Osteocyte (in vitro differentiated cells): ENCODE measurements around the gene PPP1CA. TPM values are rescaled to one million over a fixed set of nuclear protein-coding genes. Genes with fewer than 3 reads are reported as not detected.

Source experiments
- DNase-seq: peaks from one replicate; pipeline ENCODE4 v3.0.0; 2021; ENCODE audit warnings: mixed read lengths; ENCODE audit not compliant: unreplicated experiment; ENCODE audit errors: extremely low spot score
- H3K27ac Mint-ChIP-seq: one replicate; pipeline ENCODE4 v1.8.0; 2021; ENCODE audit warnings: mild to moderate bottlenecking, mixed read lengths; ENCODE audit not compliant: unreplicated experiment
- H3K27me3 Mint-ChIP-seq: one replicate; pipeline ENCODE4 v1.8.0; 2021; ENCODE audit warnings: mixed read lengths; ENCODE audit not compliant: unreplicated experiment
- H3K36me3 Mint-ChIP-seq: one replicate; pipeline ENCODE4 v1.8.0; 2021; ENCODE audit warnings: mixed read lengths; ENCODE audit not compliant: unreplicated experiment
- H3K4me1 Mint-ChIP-seq: one replicate; pipeline ENCODE4 v1.8.0; 2021; ENCODE audit warnings: mixed read lengths; ENCODE audit not compliant: unreplicated experiment
- H3K4me3 Mint-ChIP-seq: one replicate; pipeline ENCODE4 v1.8.0; 2021; ENCODE audit warnings: mild to moderate bottlenecking, moderate library complexity, mixed read lengths; ENCODE audit not compliant: unreplicated experiment
- H3K9me3 Mint-ChIP-seq: one replicate; pipeline ENCODE4 v1.8.0; 2021; ENCODE audit warnings: mixed read lengths; ENCODE audit not compliant: unreplicated experiment
- total RNA-seq: library from RNA; stranded (reverse); gene quantifications from 2 replicates; pipeline ENCODE4 v1.2.1, GENCODE V29; 2021
- TF ChIP-seq, protein P1 (sequence below): fragments of 200-600 bp; sonication (generic); IDR thresholded peaks from 2 replicates; pipeline ENCODE4 v1.5.0; 2021; ENCODE audit warnings: antibody characterized with exemption, mild to moderate bottlenecking, moderate library complexity

PPP1CA gene
- total RNA-seq, 1 donor from 2014 or later = 140 TPM

DNA sequence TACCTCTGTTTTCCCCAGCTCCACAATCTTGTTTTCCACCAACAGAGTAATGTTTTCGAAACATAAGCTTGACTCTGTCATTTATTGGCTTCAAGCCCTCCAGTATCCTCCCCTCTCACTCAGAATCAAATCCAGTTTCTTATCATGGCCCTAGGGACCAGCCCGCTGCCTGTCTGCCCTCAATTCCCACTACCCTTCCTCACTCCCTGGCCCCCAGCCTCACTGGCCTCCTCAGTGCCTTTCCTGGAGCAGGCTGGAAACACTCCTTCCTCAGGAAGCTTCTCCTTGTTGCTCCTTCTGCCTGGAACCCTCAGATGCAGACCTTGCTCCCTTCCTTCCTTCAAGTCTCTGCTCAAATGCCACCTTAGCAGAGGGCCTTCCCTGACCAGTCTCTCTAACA lies 52.2 kb downstream of the PPP1CA start:
- no peak for DNase-seq
- Mint-ChIP-seq H3K27me3 (no peaks in the 10 kb centered on the region), H3K9me3 (no peaks in the 10 kb centered on the region), H3K36me3 (no peaks in the 10 kb centered on the region), H3K4me1 (peaks cover 46% of the 10 kb centered on the region), H3K27ac (no peak overlapping the region), H3K4me3 (no peak overlapping the region)
- TF ChIP-seq, protein P1, sequence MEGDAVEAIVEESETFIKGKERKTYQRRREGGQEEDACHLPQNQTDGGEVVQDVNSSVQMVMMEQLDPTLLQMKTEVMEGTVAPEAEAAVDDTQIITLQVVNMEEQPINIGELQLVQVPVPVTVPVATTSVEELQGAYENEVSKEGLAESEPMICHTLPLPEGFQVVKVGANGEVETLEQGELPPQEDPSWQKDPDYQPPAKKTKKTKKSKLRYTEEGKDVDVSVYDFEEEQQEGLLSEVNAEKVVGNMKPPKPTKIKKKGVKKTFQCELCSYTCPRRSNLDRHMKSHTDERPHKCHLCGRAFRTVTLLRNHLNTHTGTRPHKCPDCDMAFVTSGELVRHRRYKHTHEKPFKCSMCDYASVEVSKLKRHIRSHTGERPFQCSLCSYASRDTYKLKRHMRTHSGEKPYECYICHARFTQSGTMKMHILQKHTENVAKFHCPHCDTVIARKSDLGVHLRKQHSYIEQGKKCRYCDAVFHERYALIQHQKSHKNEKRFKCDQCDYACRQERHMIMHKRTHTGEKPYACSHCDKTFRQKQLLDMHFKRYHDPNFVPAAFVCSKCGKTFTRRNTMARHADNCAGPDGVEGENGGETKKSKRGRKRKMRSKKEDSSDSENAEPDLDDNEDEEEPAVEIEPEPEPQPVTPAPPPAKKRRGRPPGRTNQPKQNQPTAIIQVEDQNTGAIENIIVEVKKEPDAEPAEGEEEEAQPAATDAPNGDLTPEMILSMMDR = no peak

DNA sequence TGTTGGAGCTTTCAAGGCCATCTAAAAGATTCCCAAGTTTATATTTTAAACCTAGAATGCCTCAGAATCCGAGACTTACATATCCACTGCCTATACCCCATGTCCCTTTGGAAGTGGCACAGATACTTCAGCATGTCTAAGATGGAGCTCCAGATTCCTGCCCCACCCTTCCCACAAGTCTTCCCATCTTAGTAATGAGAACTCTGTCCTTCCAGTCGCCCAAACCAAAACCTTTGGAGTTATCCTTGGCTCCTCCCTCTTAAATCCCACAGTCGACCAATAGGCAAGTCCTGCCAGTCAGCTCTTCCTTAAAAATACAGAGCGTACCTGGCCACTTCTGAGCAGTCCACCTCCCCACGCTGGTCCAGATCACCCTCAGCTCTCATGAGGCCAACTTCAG lies 52.6 kb downstream of the PPP1CA start:
- Mint-ChIP-seq H3K4me3 (no peak overlapping the region), H3K27ac (no peak overlapping the region), H3K36me3 (no peaks in the 10 kb centered on the region), H3K9me3 (no peaks in the 10 kb centered on the region), H3K27me3 (no peaks in the 10 kb centered on the region), H3K4me1 (peaks cover 42% of the 10 kb centered on the region)
- TF ChIP-seq, protein P1 = no peak
- DNase-seq = no peak

Other genes starting within 250 kb of the PPP1CA start
- 41.5 and 45.0 TPM in 2 replicates for gene GRK2, start 135.4 kb downstream of the PPP1CA start, total RNA-seq
- 54.3 and 56.2 TPM in 2 replicates for gene ANKRD13D, start 112.6 kb downstream of the PPP1CA start, total RNA-seq
- 28.5 and 28.6 TPM in 2 replicates for gene SSH3, start 98.3 kb downstream of the PPP1CA start, total RNA-seq
- gene POLD4, start 48.3 kb downstream of the PPP1CA start, total RNA-seq = 53.2 and 64.0 TPM in 2 replicates
- 7.2 and 7.8 TPM in 2 replicates for gene CLCF1, start 28.3 kb downstream of the PPP1CA start, total RNA-seq
- 18.5 TPM in 2 replicates for gene RAD9A, start 9.9 kb downstream of the PPP1CA start, total RNA-seq
- gene TBC1D10C, start 2.2 kb upstream of the PPP1CA start, total RNA-seq = not detected in 2 replicates
- gene CARNS1, start 13.8 kb upstream of the PPP1CA start, total RNA-seq = 0.24 and 0.27 TPM in 2 replicates
- 42.7 and 49.5 TPM in 2 replicates for gene RPS6KB2, start 26.6 kb upstream of the PPP1CA start, total RNA-seq
- gene PTPRCAP, start 35.8 kb upstream of the PPP1CA start, total RNA-seq = 0.89 and 1.2 TPM in 2 replicates
- gene CORO1B, start 41.6 kb upstream of the PPP1CA start, total RNA-seq = 114 and 116 TPM in 2 replicates
- gene GPR152, start 50.9 kb upstream of the PPP1CA start, total RNA-seq = not detected in 2 replicates
- gene CABP4, start 53.5 kb upstream of the PPP1CA start, total RNA-seq = 0.35 TPM in 1 of 2 replicates, not detected in the other
- 51.4 and 54.5 TPM in 2 replicates for gene TMEM134, start 67.4 kb upstream of the PPP1CA start, total RNA-seq
- 76.5 and 79.9 TPM in 2 replicates for gene AIP, start 81.2 kb upstream of the PPP1CA start, total RNA-seq
- gene PITPNM1, start 103.5 kb upstream of the PPP1CA start, total RNA-seq = 46.7 and 46.9 TPM in 2 replicates
- 32.2 and 37.4 TPM in 2 replicates for gene CDK2AP2, start 106.3 kb upstream of the PPP1CA start, total RNA-seq
- not detected in 2 replicates for gene CABP2, start 121.6 kb upstream of the PPP1CA start, total RNA-seq
- gene GSTP1, start 182.0 kb upstream of the PPP1CA start, total RNA-seq = 509 and 544 TPM in 2 replicates
- gene NDUFV1, start 205.1 kb upstream of the PPP1CA start, total RNA-seq = 180 and 185 TPM in 2 replicates
- gene NUDT8, start 228.1 kb upstream of the PPP1CA start, total RNA-seq = 5.9 and 8.0 TPM in 2 replicates
- gene TBX10, start 237.9 kb upstream of the PPP1CA start, total RNA-seq = not detected in 2 replicates
- not detected in 2 replicates for gene ACY3, start 248.9 kb upstream of the PPP1CA start, total RNA-seq